ENCODE measurements around the gene PSMG3. TPM values are rescaled to one million over a fixed set of nuclear protein-coding genes. Genes with fewer than 3 reads are reported as not detected.

PSMG3 gene
- total and polyA plus RNA-seq, 2 of the 8 experiments (the other 6 are each of a cell fraction or from before 2014, with no cell fraction given): 30.2 to 62.0 TPM

- TF ChIP-seq GTF2F1 (IDR thresholded peaks at IDR 0.05; ENCODE audit: borderline replicate concordance, low read depth, low read length) (no peak), CHD2 (IDR thresholded peaks at IDR 0.05; ENCODE audit: low read length) (no peak), YY1 (IDR thresholded peaks at IDR 0.05; ENCODE audit: low read depth, low read length) (no peak), KDM5A (IDR thresholded peaks at IDR 0.05; ENCODE audit: low read length) (no peak), BACH1 (IDR thresholded peaks at IDR 0.05; ENCODE audit: low read length) (no peak), SP2 (IDR thresholded peaks at IDR 0.05; ENCODE audit: low read length) (no peak), RFX5 (IDR thresholded peaks at IDR 0.05; ENCODE audit: borderline replicate concordance, low read depth, low read length) (no peak), MAX (IDR thresholded peaks at IDR 0.05) (no peak)
Measured at GRCh38 chr7:1558841-1559625, 10.8 kb downstream of the PSMG3 start (continued).
